ENCODE data around the gene FAM216A.
A peak's percentile ranks its signal among the peaks of the same experiment; 100 is the strongest.
"Not testable (repeated sequence)": the region's sequence is repeated elsewhere in the genome, so short reads cannot be mapped to it uniquely, and the experiment has no call there.

The FAM216A gene

GRCh38 chr12:110501752-110502738 lies 33.4 kb downstream of the FAM216A start, which contains the start of the genes RAD9B and VPS29:
RAD9B (plus strand) TSS chr12:110502331; CDS start chr12:110502338, 7 bp downstream.
VPS29 (minus strand) TSS chr12:110502111; CDS start chr12:110502051, 60 bp downstream.
- peak; percentile 99 for DNase-seq

DNA sequence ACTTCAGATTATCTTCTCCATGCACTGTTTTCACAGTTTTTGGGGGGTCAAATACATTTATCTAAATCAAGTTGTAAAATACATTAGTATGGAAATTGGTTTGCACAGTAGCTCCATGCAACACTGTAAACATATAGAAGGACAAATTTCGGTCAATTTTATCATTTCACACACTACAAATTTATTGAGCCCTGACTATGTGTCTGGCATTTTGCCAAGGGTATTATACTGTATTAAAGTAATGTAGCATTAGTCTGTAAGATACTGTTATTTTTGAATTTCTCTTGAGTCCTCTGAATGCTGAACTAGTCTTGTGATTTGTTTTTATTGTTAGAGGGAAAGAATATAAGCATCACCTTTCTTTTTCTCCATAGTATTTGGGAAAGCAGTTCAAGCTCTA lies 34.8 kb downstream of the FAM216A start:
- DNase-seq: peak; percentile 37

- DNase-seq: no peak
These were observed 36.7 kb downstream of the FAM216A start for GRCh38 chr12:110505332-110505731.

GRCh38 chr12:110508071-110508586 lies 39.5 kb downstream of the FAM216A start:
- DNase-seq: no peak

- no peak for DNase-seq
These were observed 45.2 kb downstream of the FAM216A start for GRCh38 chr12:110513842-110514241.

GRCh38 chr12:110514363-110514762 lies 45.7 kb downstream of the FAM216A start:
- no peak for DNase-seq

GRCh38 chr12:110516995-110517394 lies 48.4 kb downstream of the FAM216A start:
- no peak for DNase-seq

GRCh38 chr12:110518014-110518413 lies 49.4 kb downstream of the FAM216A start:
- not testable (repeated sequence) for DNase-seq

DNA sequence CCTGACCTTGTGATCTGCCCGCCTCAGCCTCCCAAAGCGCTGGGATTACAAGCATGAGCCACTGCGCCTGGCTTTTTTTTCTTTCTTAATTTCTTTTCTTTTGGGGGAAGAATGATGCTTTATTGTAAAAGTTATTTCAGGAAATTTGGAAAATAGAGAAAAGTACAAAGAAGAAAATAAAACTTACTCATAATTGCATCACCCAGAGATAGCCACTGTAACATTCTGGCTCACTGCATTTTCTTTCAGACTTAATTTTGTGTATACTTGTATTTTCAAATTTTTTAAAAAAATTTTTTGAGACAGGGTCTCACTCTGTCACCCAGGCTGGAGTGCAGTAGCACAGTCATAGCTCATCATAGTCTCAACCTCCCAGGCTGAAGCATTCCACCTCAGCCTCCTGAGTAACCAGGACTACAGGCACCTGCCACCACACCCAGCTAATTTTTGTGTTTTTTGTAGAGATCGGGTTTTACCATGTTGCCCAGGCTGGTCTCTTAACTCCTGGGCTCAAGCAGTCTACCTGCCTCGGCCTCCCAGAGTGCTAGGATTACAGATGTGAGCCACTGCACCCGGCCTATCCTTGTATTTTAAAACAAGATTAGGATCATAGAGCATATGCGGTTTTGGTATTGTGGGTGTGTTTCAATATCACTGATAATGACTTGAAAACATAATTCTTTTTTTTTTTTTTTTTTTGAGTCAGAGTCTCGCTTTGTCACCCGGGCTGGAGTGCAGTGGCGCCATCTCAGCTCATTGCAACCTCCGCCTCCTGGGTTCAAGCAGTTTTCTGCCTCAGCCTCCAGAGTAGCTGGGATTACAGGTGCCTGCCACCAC lies 52.4 kb downstream of the FAM216A start:
- not testable (repeated sequence) for DNase-seq

DNA sequence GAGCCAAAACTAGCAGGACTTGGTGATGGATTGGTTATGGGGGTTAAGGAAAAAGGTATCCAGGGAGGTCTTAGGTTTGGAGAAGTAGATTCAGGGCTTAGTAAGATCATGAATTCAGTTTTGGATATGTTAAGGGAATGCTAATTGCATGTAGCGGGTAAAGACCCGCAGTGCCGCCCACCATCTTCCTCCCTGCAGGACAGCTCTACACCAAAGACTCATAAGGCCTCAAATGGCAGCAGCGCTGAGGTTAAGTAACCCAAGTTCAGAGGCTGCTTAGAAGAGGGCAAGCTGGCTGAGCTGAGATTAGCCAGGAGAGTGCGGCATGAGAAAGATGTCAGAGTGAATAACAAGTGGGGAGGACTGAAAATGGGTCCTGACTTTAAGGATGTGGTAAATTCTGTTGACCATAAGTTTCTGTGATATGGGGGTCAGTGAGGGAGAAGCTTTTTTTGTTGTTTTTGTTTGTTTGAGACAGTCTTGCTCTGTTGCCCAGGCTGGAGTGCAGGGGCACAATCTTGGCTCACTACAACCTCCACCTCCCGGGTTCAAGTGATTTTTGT lies 59.7 kb downstream of the FAM216A start:
- DNase-seq: no peak

DNA sequence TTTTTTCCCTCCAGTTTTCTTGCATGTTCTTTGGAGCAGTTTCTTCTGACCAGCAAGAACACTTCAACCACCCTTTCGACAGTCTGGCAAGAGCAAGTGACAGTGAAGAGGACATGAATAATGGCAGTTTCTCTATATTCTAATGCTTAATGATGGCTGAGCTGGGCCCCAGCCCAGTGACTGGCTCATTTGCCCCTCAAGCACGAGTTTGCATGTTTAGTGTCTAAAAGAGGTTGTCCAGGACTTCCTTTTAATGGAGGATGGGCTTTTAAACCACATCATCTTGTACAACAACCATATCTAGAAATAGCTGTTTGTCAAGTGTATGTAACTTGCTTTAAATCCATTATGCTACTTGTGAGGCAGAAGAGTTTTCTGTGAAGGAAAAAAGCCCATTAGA lies 61.9 kb downstream of the FAM216A start:
- no peak for DNase-seq

- DNase-seq: no peak
These were observed 63.2 kb downstream of the FAM216A start for GRCh38 chr12:110531741-110532333.

- no peak for DNase-seq
These were observed 64.0 kb downstream of the FAM216A start for GRCh38 chr12:110532644-110533043.

DNA sequence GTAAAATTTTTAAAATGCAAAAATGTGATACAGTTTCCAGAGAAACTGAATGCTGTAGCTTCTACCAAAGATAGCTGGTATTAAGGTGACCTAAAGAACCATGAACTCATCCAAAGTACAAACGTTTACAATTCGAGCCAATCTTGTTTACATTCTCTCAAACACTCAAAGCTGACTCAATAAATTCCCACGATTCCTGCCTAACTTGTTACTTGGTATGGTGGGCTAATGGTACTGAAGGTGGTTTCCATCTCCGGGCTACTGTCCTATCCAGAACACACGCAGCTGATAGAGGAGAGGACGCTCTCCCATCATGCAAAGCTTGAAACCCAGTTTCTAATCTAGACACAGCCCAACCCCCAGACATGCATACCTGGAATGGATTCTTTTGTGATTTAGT lies 65.0 kb downstream of the FAM216A start:
- no peak for DNase-seq

- DNase-seq: no peak
These were observed 66.2 kb downstream of the FAM216A start for GRCh38 chr12:110534811-110535210.

GRCh38 chr12:110536834-110537604 lies 68.4 kb downstream of the FAM216A start:
- DNase-seq: no peak

DNA sequence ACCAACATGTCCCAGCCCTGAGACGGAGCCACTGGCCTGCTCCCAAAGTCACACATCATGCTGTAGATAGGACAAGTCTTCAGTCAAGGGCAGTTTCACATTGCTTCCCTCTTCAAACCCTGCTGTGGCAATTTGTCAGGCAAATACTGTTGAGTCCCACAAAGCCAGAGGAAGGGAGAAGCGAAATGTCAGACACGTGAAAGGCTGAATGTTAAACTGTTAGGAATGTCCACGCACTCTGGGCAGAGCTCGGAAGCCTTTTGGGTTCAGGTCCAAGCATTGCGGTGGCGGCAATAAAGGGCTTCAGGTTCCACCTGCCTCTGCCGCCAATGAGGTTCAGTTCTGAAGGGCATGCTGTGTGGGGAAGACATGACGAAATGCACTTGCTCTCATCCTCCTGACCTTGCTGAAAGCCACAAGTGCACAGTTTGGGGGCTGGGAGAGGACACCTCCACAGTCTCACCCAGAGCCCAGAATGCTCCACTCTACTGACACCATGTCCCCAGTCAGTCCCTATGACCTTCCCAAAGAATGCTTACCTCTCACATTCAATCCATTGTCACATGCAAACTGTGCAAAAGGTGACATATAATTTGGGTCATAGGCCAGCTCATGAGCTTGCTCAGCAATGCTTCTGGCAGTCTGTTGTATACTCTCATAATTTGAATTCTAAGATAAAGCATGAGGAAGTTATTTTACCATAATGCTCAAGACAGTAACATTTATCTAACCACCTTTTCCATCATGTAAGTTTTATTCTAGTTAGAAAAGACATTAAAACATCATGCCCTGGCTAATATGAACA lies 69.2 kb downstream of the FAM216A start:
- no peak for DNase-seq

GRCh38 chr12:110538869-110539622 lies 70.4 kb downstream of the FAM216A start:
- no peak for DNase-seq

All from hematopoietic multipotent progenitor cell treated with erythropoietin and hydrocortisone succinate and interleukin-3 and kit ligand, for 6 days (in vitro differentiated cells).